OCI-LY7 (cell line): Measurements from ENCODE around the gene SRPRB. TPM values are rescaled to one million over a fixed set of nuclear protein-coding genes. Genes with fewer than 3 reads are reported as not detected.

ENCODE experiments used
- BruUV-seq: library from RNA; stranded (reverse); fragments of 400-500 nt; replicated peaks from 2 replicates; lab custom pipeline; 2021; lab: Mats Ljungman, UMichigan
- CTCF ChIA-PET: fragments of 300-600 bp; sonication (Branson Sonifier 250); formaldehyde crosslinking; loops from one replicate; lab custom pipeline; 2022; ENCODE audit warnings: antibody characterized with exemption; ENCODE audit not compliant: unreplicated experiment; lab: Charles Lee
- POLR2A ChIA-PET: fragments of 300-600 bp; sonication (Branson Sonifier 250); formaldehyde crosslinking; loops from one replicate; lab custom pipeline; 2022; ENCODE audit warnings: antibody characterized with exemption; lab: Charles Lee
- DNase-seq: peaks from one replicate; pipeline ENCODE4 v3.0.0-alpha.2; 2015; ENCODE audit warnings: low spot score
- H2AFZ ChIP-seq: fragments of 200-600 bp; sonication (generic), shearing (Covaris generic); 2 replicates; pipeline ENCODE4 v1.6.1; 2014; ENCODE audit warnings: mild to moderate bottlenecking, antibody characterized with exemption, low read length, moderate library complexity
- H3K27ac ChIP-seq: fragments of 200-600 bp; sonication (generic); 2 replicates; pipeline ENCODE4 v1.5.1; 2014; ENCODE audit warnings: mixed run types, low read depth, mild to moderate bottlenecking, moderate library complexity, low read length, inconsistent platforms; ENCODE audit not compliant: poor library complexity, severe bottlenecking
- H3K36me3 ChIP-seq: fragments of 200-600 bp; sonication (generic); 2 replicates; pipeline ENCODE4 v1.6.1; 2014; ENCODE audit warnings: mild to moderate bottlenecking, antibody characterized with exemption, low read length, moderate library complexity, mixed read lengths; ENCODE audit not compliant: insufficient read depth
- H3K4me1 ChIP-seq: fragments of 200-600 bp; sonication (generic); 2 replicates; pipeline ENCODE4 v1.5.1; 2014; ENCODE audit warnings: mild to moderate bottlenecking, low read length; ENCODE audit not compliant: insufficient read depth, poor library complexity, severe bottlenecking
- H3K4me2 ChIP-seq: fragments of 200-600 bp; sonication (generic); 2 replicates; pipeline ENCODE4 v1.6.1; 2014; ENCODE audit warnings: mild to moderate bottlenecking, low read length
- H3K4me3 ChIP-seq: fragments of 200-600 bp; sonication (generic); 2 replicates; pipeline ENCODE4 v1.5.1; 2014; ENCODE audit warnings: mild to moderate bottlenecking, low read depth, low read length; ENCODE audit not compliant: poor library complexity, severe bottlenecking
- H3K79me2 ChIP-seq: fragments of 200-600 bp; sonication (generic); 2 replicates; pipeline ENCODE4 v1.6.1; 2016; ENCODE audit warnings: low read depth, mild to moderate bottlenecking, low read length, moderate library complexity, mixed read lengths; ENCODE audit not compliant: insufficient read depth
- H3K9me2 ChIP-seq: fragments of 200-600 bp; sonication (generic); 2 replicates; pipeline ENCODE4 v1.6.1; 2016; ENCODE audit warnings: mild to moderate bottlenecking, low read length, mixed read lengths; ENCODE audit not compliant: insufficient read depth
- H3K9me3 ChIP-seq: fragments of 200-600 bp; sonication (generic); 2 replicates; pipeline ENCODE4 v1.6.1; 2014; ENCODE audit warnings: mild to moderate bottlenecking, mixed run types, low read length, mixed read lengths
- H4K20me1 ChIP-seq: fragments of 200-600 bp; sonication (generic); 2 replicates; pipeline ENCODE4 v1.6.1; 2014; ENCODE audit warnings: mild to moderate bottlenecking, antibody characterized with exemption, low read length, moderate library complexity, mixed read lengths; ENCODE audit not compliant: insufficient read depth
- CTCF ChIP-seq: fragments of 200-600 bp; sonication (generic); conservative IDR thresholded peaks from 2 replicates; pipeline ENCODE4 v1.5.1; 2014; ENCODE audit warnings: mild to moderate bottlenecking, antibody characterized with exemption, low read length, moderate library complexity, mixed read lengths
- EZH2phosphoT487 ChIP-seq: fragments of 200-600 bp; sonication (generic); IDR thresholded peaks from 2 replicates; pipeline ENCODE4 v1.6.1; 2018; ENCODE audit warnings: low read depth, borderline replicate concordance, mild to moderate bottlenecking, mixed run types, antibody characterized with exemption, low read length, moderate library complexity, mixed read lengths
- intact Hi-C: fragments of 100-400 bp; cut with micrococcal nuclease; formaldehyde crosslinking; loops from one replicate; pipeline ENCODE4 v1.10.0; 2022; ENCODE audit not compliant: unreplicated experiment
- total RNA-seq, 2 experiments: library from RNA; depleted of rRNA in 1 of 2; stranded (reverse); fragments of >200 nt in 1 of 2; shearing (Covaris generic) in 1 of 2; gene quantifications; 2 replicates each; pipeline ENCODE4 v1.2.3, GENCODE V29; 2014 to 2022

The SRPRB gene
- total RNA-seq, 2 experiments from 2014 or later, result 39.4 to 54.1 TPM

GRCh38 chr3:133868186-133868585 is 62.6 kb downstream of the SRPRB start:
- Histone ChIP-seq H4K20me1 (no peaks in the 10 kb centered on the region; the same call in 1 of the 2 replicates), H2AFZ (no peak overlapping the region), H3K9me2 (no peaks in the 10 kb centered on the region), H3K4me3 (no peak overlapping the region), H3K4me1 (no peaks in the 10 kb centered on the region), H3K27ac (no peak overlapping the region), H3K4me2 (no peak overlapping the region), H3K36me3 (no peaks in the 10 kb centered on the region), H3K9me3 (no peaks in the 10 kb centered on the region), H3K79me2 (no peaks in the 10 kb centered on the region)
- no peak for DNase-seq
- BruUV-seq, result no TSS peak
- CTCF ChIA-PET, result interaction anchor here (0.6 kb wide), 1 partner anchor 291 kb away, joined by 3 read pairs; no protein-coding TSS in a partner anchor
- no peak for TF ChIP-seq EZH2phosphoT487
- no peak for TF ChIP-seq CTCF
- intact Hi-C loops, result no loop called here
- POLR2A ChIA-PET, result interaction anchor here (1.3 kb wide), 1 partner anchor 12 kb away, joined by 3 read pairs; no protein-coding TSS in a partner anchor

GRCh38 chr3:133868758-133869475 is 63.3 kb downstream of the SRPRB start:
- Histone ChIP-seq H3K4me1 (no peaks in the 10 kb centered on the region), H3K79me2 (no peaks in the 10 kb centered on the region), H2AFZ (no peak overlapping the region), H3K9me2 (no peaks in the 10 kb centered on the region), H3K4me2 (no peak overlapping the region), H3K36me3 (no peaks in the 10 kb centered on the region), H4K20me1 (no peaks in the 10 kb centered on the region), H3K9me3 (no peaks in the 10 kb centered on the region), H3K4me3 (no peak overlapping the region), H3K27ac (no peak overlapping the region)
- ChIA-PET POLR2A (interaction anchor here (0.5 to 1.3 kb wide), 2 partner anchors 11 to 1211 kb away, joined by 3 read pairs; no protein-coding TSS in a partner anchor), CTCF (no interaction called here)
- intact Hi-C loops, result no loop called here
- TF ChIP-seq EZH2phosphoT487, result no peak
- TF ChIP-seq CTCF, result no peak
- no peak for DNase-seq
- no TSS peak for BruUV-seq

- Histone ChIP-seq H3K4me1 (no peaks in the 10 kb centered on the region), H2AFZ (no peak overlapping the region), H3K36me3 (no peaks in the 10 kb centered on the region), H3K4me2 (no peak overlapping the region), H3K9me3 (no peaks in the 10 kb centered on the region), H3K9me2 (no peaks in the 10 kb centered on the region), H3K79me2 (no peaks in the 10 kb centered on the region), H3K4me3 (no peak overlapping the region), H3K27ac (no peak overlapping the region), H4K20me1 (no peaks in the 10 kb centered on the region)
- intact Hi-C loops, result no loop called here
- ChIA-PET POLR2A (no interaction called here), CTCF (no interaction called here)
- DNase-seq, result no peak
- BruUV-seq, result no TSS peak
- no peak for TF ChIP-seq CTCF
- TF ChIP-seq EZH2phosphoT487, result no peak
Measured at GRCh38 chr3:133869586-133869985, 64.0 kb downstream of the SRPRB start.
